Testis (tissue), 3 donors: ENCODE results near the gene ELMOD3. TPM values are rescaled to one million over a fixed set of nuclear protein-coding genes. Genes with fewer than 3 reads are reported as not detected.
"Not testable (repeated sequence)": the region's sequence is repeated elsewhere in the genome, so short reads cannot be mapped to it uniquely, and the experiment has no call there.

ENCODE experiments used
- DNase-seq: peaks from one replicate; pipeline ENCODE4 v3.0.0-alpha.2; 2019
- H3K27ac ChIP-seq, 2 donors: fragments of 200-600 bp; sonication (generic); one replicate each; pipeline ENCODE4 v1.5.1; 2019
- H3K27me3 ChIP-seq: fragments of 200-600 bp; sonication (generic); one replicate; pipeline ENCODE4 v1.5.1; 2019
- H3K36me3 ChIP-seq: fragments of 200-600 bp; sonication (generic); one replicate; pipeline ENCODE4 v1.5.1; 2017; ENCODE audit warnings: low read depth; ENCODE audit errors: missing control alignments
- H3K4me1 ChIP-seq: fragments of 200-600 bp; sonication (generic); one replicate; pipeline ENCODE4 v1.5.1; 2019
- H3K4me3 ChIP-seq, 2 donors: fragments of 200-600 bp; sonication (generic); one replicate each; pipeline ENCODE4 v1.5.1; 2017 to 2019
- H3K9me3 ChIP-seq: fragments of 200-600 bp; sonication (generic); one replicate; pipeline ENCODE4 v1.5.1; 2017
- POLR2A ChIP-seq: fragments of 450-650 bp; IDR thresholded peaks from one replicate; pipeline ENCODE4 v1.6.1; 2017; ENCODE audit warnings: antibody characterized with exemption, mild to moderate bottlenecking, moderate library complexity
- WGBS, 2 donors: methylation state at CpG; one replicate each; pipeline ENCODE4 v1.1.5; 2018; 5-methylcytosine and 5-hydroxymethylcytosine counted together
- intact Hi-C: fragments of 100-400 bp; cut with DNase I; formaldehyde crosslinking; loops from one replicate; pipeline ENCODE4 v1.15.1; 2023; ENCODE audit warnings: low total_unique reads
- polyA plus RNA-seq: library from polyadenylated mRNA; stranded (reverse); fragments of 350-450 nt; fragmentation: Illumina TruSeq; extraction: RNeasy Lipid Tissue Mini Kit (QIAGEN cat#74804); gene quantifications from one replicate; pipeline ENCODE4 v1.2.3, GENCODE V29; 2014; ENCODE audit warnings: low read depth, low replicate concordance; ENCODE audit not compliant: insufficient read depth
- total RNA-seq, 2 donors: library from RNA; depleted of rRNA; stranded (reverse); fragments of >200 nt; gene quantifications; one replicate each; pipeline ENCODE4 v1.2.3, GENCODE V29; 2016
- TF ChIP-seq, protein P1 (sequence below), 3 experiments: fragments of 450-650 bp in 2 of 3; fragments of 200-600 bp in 1 of 3; sonication (generic) in 1 of 3; IDR thresholded peaks; one replicate each; pipeline ENCODE4 v1.5.1; 2016 to 2019; ENCODE audit warnings: antibody characterized with exemption in 3 of 3, mild to moderate bottlenecking in 2 of 3, moderate library complexity in 1 of 3

ELMOD3 gene
- total and polyA plus RNA-seq, 3 donors from 2014 or later: 26.2 to 51.6 (median 38.4) TPM

GRCh38 chr2:85340034-85340892 is 14.3 kb upstream of the ELMOD3 start:
- no peaks in the 10 kb centered on the region for H3K36me3 ChIP-seq
- WGBS, 2 donors: 48 to 55% methylated on average over 13 of the region's 13 CpGs
- no peak overlapping the region for H3K27ac ChIP-seq
- H3K4me1 ChIP-seq: no peaks in the 10 kb centered on the region
- intact Hi-C loops: no loop called here
- H3K4me3 ChIP-seq: no peak overlapping the region
- H3K27me3 ChIP-seq: no peaks in the 10 kb centered on the region
- H3K9me3 ChIP-seq: no peaks in the 10 kb centered on the region
- TF ChIP-seq, protein P1, sequence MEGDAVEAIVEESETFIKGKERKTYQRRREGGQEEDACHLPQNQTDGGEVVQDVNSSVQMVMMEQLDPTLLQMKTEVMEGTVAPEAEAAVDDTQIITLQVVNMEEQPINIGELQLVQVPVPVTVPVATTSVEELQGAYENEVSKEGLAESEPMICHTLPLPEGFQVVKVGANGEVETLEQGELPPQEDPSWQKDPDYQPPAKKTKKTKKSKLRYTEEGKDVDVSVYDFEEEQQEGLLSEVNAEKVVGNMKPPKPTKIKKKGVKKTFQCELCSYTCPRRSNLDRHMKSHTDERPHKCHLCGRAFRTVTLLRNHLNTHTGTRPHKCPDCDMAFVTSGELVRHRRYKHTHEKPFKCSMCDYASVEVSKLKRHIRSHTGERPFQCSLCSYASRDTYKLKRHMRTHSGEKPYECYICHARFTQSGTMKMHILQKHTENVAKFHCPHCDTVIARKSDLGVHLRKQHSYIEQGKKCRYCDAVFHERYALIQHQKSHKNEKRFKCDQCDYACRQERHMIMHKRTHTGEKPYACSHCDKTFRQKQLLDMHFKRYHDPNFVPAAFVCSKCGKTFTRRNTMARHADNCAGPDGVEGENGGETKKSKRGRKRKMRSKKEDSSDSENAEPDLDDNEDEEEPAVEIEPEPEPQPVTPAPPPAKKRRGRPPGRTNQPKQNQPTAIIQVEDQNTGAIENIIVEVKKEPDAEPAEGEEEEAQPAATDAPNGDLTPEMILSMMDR (IDR thresholded peaks at IDR 0.05): no peak
- TF ChIP-seq POLR2A: no peak
- DNase-seq: no peak

DNA sequence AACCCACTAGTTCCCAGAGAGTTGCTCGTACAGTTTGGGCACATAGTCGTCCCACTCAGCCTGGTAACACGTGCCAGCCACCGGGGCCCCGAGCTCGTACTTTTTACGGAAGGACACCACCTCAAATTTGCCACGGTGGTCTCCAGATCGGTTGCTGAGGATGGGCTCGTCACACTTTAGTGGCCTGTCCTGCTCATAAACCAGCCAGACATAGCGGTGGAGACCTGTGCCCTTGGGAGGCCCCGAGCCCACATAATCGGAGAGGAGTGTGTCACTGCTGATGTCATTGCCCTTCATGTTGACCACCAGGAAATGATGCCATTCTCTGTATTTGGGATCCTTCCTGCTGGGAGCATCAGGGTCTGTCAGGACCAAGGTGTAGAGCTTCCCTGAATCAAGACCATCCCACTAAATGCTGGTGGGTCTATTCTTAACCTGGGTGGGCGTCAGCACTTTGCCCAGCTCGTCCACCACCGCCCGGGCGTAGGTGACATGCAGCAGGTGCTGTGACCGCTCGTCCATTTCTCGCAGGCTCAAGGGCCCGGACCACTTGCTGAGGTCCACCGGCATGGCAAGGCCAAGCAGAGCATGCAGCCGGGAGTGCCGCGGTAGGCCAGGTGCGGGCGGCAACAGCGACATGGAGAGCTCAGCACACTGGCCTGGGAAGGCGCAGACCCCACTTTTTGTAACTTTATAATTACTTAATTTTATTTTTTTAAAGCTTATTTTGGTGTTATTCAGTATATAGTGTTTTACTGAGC is 13.1 kb upstream of the ELMOD3 start:
- DNase-seq: no peak
- Histone ChIP-seq H3K36me3 (no peaks in the 10 kb centered on the region), H3K27me3 (no peaks in the 10 kb centered on the region), H3K4me3 (no peak overlapping the region), H3K27ac (no peak overlapping the region), H3K9me3 (no peaks in the 10 kb centered on the region), H3K4me1 (no peaks in the 10 kb centered on the region)
- intact Hi-C loops: no loop called here
- WGBS, 2 donors: 93 to 94% methylated on average over 30 of the region's 30 CpGs
- no peak for TF ChIP-seq POLR2A
- TF ChIP-seq, protein P1 (IDR thresholded peaks at IDR 0.05): no peak

DNA sequence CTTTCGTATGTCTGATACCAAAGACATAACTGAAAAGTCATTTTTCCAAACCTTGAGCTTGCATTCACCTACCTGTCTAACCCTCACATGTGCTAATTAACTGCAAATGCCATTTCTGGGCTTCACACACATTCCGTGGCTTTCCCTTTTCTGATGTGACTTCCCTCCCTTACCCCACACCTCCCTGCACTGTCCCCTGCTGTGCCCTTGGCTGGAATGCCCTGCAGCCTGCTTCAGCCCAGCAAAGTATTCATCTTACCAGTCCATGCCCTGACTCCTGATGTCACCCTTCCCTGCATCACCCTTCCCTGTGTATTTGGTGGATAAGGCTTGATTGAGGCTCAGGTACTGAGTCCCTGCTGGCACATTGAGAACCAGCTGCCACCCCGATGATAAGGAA is 12.4 kb upstream of the ELMOD3 start:
- Histone ChIP-seq H3K9me3 (no peaks in the 10 kb centered on the region), H3K27ac (no peak overlapping the region), H3K36me3 (no peaks in the 10 kb centered on the region), H3K27me3 (no peaks in the 10 kb centered on the region), H3K4me3 (no peak overlapping the region), H3K4me1 (no peaks in the 10 kb centered on the region)
- intact Hi-C loops: no loop called here
- TF ChIP-seq POLR2A: no peak
- TF ChIP-seq, protein P1 (IDR thresholded peaks at IDR 0.05): no peak
- WGBS, 2 donors: 78 to 88% methylated on average over 3 of the region's 3 CpGs
- DNase-seq: no peak

DNA sequence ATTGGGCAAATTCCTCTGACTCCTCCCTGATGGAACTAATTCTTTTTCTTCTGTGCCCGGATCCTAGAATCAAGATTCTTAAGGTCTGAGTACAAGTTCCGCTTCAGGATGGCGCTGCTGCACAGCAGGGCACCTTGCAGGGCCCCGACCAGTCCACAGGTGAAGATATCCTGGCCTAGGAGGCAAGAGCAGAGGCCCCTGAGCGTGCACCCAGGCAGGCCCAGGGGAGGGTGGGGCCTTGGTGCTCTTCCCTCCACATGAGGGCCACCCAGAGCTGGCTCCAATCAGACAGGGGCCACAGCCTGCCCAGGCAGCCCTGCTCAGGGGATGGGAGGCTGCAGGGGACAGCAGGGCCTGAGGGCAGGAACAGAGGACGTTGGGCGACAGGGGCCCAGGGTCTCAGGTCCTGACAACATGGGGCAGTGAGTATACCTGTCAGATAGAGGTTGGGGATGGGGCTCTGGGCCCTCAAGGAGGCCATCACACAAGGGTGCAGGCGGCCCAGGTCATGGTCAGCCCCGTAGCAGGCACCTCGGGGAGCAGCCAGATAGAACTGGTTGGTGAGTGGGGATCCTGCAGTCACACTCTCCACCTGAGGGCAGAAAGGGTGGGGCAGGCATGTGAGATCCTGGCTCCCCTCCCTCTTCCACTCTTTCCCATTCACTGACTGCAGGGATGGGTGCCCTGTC is 11.2 kb upstream of the ELMOD3 start:
- H3K9me3 ChIP-seq, H3K4me3 ChIP-seq, DNase-seq, intact Hi-C loops, H3K27ac ChIP-seq, H3K27me3 ChIP-seq, H3K4me1 ChIP-seq, H3K36me3 ChIP-seq: not testable (repeated sequence)
- 93 to 95% methylated on average over 7 to 10 of the region's 10 CpGs for WGBS, 2 donors

DNA sequence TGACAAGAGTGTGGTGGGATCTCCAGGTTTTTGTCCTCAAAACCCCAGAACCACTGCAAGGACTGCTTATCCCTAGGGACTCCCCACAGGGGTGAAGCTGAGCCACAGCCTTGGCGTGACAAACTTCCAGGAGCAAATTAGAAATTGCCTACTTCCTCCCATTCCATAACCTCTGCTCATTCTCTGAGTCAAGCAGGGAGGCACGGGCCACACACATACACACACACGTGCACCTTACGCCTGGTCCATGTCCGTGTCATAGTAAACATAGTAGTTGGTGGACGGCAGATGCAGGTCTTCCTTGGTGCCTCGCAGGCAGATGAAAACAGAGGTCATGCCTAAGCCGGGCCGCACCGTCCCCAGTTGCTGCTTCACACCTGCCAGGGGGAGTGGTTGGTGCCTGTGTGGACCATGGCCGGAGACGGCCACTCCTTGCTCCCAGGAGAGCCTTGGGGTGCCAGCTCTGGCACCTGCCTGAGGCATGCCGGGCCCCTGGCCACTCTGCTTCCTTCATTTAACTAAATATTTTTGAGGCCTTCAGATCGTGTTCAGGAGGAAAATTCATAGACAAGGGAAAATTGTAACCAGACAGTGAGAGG is 10.1 kb upstream of the ELMOD3 start:
- no peaks in the 10 kb centered on the region for H3K27me3 ChIP-seq
- 80 to 91% methylated on average over 5 to 14 of the region's 14 CpGs for WGBS, 2 donors
- no peak for DNase-seq
- TF ChIP-seq, protein P1 (IDR thresholded peaks at IDR 0.05): no peak
- no peak for TF ChIP-seq POLR2A
- no peak overlapping the region for H3K4me3 ChIP-seq
- no peaks in the 10 kb centered on the region for H3K4me1 ChIP-seq
- intact Hi-C loops: no loop called here
- no peak overlapping the region for H3K27ac ChIP-seq
- no peaks in the 10 kb centered on the region for H3K36me3 ChIP-seq
- H3K9me3 ChIP-seq: no peaks in the 10 kb centered on the region
